ENCODE results near the gene ANKRD60. TPM values are rescaled to one million over a fixed set of nuclear protein-coding genes. Genes with fewer than 3 reads are reported as not detected.

ANKRD60 gene
- total and polyA plus RNA-seq, 2 of the 4 experiments (the other 2 are of a cell fraction) = not detected

DNA sequence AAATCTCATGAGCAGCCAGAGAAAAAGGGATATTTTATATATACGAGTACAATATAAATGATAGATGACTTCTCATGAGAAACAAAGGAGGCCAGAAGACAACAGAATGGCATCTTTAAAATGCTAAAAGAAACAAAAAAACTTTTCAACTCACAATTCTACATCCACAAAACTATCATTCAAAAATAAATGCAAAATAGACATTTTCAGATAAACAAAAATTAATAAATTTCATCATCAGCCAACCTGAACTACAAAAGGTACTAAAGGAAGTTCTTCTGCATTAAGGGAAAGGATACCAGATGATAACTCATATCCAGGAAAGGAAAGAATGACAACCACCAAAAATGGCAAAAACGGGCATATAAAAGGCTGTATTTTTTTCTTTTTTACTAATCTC lies 27.9 kb upstream of the ANKRD60 start:
- Histone ChIP-seq H3K36me3 (ENCODE audit: control insufficient read depth, insufficient read depth, low read length) (peaks cover 4% of the 10 kb centered on the region), H2AK9ac (replicated peaks; ENCODE audit: low read depth, low read length, poor library complexity) (no peak overlapping the region), H3K4me3 (ENCODE audit: insufficient read depth, low read depth, low read length) (no peak overlapping the region), H3K79me1 (ENCODE audit: low read depth in 1 of 2, low read length in 2 of 2) (peaks cover 19 to 52% of the 10 kb centered on the region in 2 experiments), H2BK5ac (ENCODE audit: low read depth, low read length, poor library complexity, severe bottlenecking) (no peak overlapping the region), H3K23ac (ENCODE audit: low read depth, low read length) (no peak overlapping the region), H4K8ac (ENCODE audit: low read depth in 2 of 2, low read length in 2 of 2) (no peak overlapping the region), H3K4me2 (ENCODE audit: low read depth, low read length) (no peak overlapping the region), H3K9me3 (ENCODE audit: control insufficient read depth, insufficient read depth, low read length) (no peaks in the 10 kb centered on the region), H2BK15ac (ENCODE audit: low read depth, low read length) (no peak overlapping the region), H3K56ac (ENCODE audit: extremely low read depth, insufficient read depth, low read length) (no peak overlapping the region), H3K9me1 (ENCODE audit: insufficient read depth, low read length) (peaks cover 16% of the 10 kb centered on the region), H3K9ac (ENCODE audit: low read depth, low read length) (no peak overlapping the region), H3K27me3 (ENCODE audit: control insufficient read depth, insufficient read depth, low read length) (no peaks in the 10 kb centered on the region), H3K18ac (ENCODE audit: low read depth, low read length) (no peak overlapping the region), H2AFZ (replicated peaks; ENCODE audit: low read length, poor library complexity) (no peak overlapping the region), H3K27ac (ENCODE audit: insufficient read depth, low read length) (no peak overlapping the region), H3K4me1 (ENCODE audit: control insufficient read depth, insufficient read depth, low read length) (no peaks in the 10 kb centered on the region; the same call in 1 of the 2 replicates), H2BK20ac (ENCODE audit: low read depth, low read length) (no peak overlapping the region), H3K14ac (replicated peaks; ENCODE audit: low read depth, low read length) (no peak overlapping the region), H4K20me1 (ENCODE audit: insufficient read depth, low read length) (no peaks in the 10 kb centered on the region; the same call in 1 of the 2 replicates), H3K4ac (ENCODE audit: low read depth, low read length) (no peak overlapping the region), H4K5ac (ENCODE audit: low read depth, low read length) (no peak overlapping the region), H2AK5ac (ENCODE audit: low read depth, low read length) (no peak overlapping the region), H2BK120ac (ENCODE audit: low read depth, low read length) (no peak overlapping the region), H4K91ac (ENCODE audit: insufficient read depth, low read depth, low read length) (no peak overlapping the region)
- WGBS, 2 experiments (ENCODE audit: extremely low coverage in 2 of 2, insufficient read length in 1 of 2) = no CpG with 5 or more reads among the region's 2 CpGs
- DNase-seq = no peak
- ATAC-seq (ENCODE audit: low read depth) = no peak
- POLR2A ChIA-PET (ENCODE audit: unreplicated experiment) = no interaction called here
- CTCF ChIA-PET = no interaction called here
- in situ Hi-C loops (cut with MboI; ENCODE audit: low sequenced_read_pairs) = no loop called here
- BruUV-seq (replicated peaks) = no TSS peak
- dilution Hi-C loops (cut with HindIII; ENCODE audit: low sequenced_read_pairs, unreplicated experiment) = no loop called here
- TF ChIP-seq NFE2L2 (IDR thresholded peaks at IDR 0.05; ENCODE audit: low read depth, low read length) = no peak
- TF ChIP-seq, protein P1, sequence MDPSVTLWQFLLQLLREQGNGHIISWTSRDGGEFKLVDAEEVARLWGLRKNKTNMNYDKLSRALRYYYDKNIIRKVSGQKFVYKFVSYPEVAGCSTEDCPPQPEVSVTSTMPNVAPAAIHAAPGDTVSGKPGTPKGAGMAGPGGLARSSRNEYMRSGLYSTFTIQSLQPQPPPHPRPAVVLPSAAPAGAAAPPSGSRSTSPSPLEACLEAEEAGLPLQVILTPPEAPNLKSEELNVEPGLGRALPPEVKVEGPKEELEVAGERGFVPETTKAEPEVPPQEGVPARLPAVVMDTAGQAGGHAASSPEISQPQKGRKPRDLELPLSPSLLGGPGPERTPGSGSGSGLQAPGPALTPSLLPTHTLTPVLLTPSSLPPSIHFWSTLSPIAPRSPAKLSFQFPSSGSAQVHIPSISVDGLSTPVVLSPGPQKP (IDR thresholded peaks at IDR 0.05; ENCODE audit: borderline replicate concordance, low read depth, low read length) = no peak
- no peak for TF ChIP-seq MAZ (IDR thresholded peaks at IDR 0.05; ENCODE audit: borderline replicate concordance, low read depth, low read length)
- TF ChIP-seq MAFK (IDR thresholded peaks at IDR 0.05; ENCODE audit: low read depth, low read length) = no peak
- TF ChIP-seq, protein P2, sequence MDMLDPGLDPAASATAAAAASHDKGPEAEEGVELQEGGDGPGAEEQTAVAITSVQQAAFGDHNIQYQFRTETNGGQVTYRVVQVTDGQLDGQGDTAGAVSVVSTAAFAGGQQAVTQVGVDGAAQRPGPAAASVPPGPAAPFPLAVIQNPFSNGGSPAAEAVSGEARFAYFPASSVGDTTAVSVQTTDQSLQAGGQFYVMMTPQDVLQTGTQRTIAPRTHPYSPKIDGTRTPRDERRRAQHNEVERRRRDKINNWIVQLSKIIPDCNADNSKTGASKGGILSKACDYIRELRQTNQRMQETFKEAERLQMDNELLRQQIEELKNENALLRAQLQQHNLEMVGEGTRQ (IDR thresholded peaks at IDR 0.05; ENCODE audit: low read depth, low read length) = no peak
- no peak for TF ChIP-seq MXI1 (IDR thresholded peaks at IDR 0.05; ENCODE audit: borderline replicate concordance, low read depth, low read length)
- no peak for TF ChIP-seq RCOR1 (IDR thresholded peaks at IDR 0.05; ENCODE audit: insufficient replicate concordance, low read length)
- no peak for TF ChIP-seq RAD21 (IDR thresholded peaks at IDR 0.05; ENCODE audit: low read length)
- no peak for TF ChIP-seq RFX5 (IDR thresholded peaks at IDR 0.05; ENCODE audit: low read depth, low read length)
- TF ChIP-seq SMC3 (IDR thresholded peaks at IDR 0.05; ENCODE audit: low read depth, low read length) = no peak
- no peak for TF ChIP-seq CHD1 (IDR thresholded peaks at IDR 0.05; ENCODE audit: low read depth, low read length)
- no peak for TF ChIP-seq POLR2A (IDR thresholded peaks at IDR 0.05; ENCODE audit: low read depth, low read length)
- no peak for TF ChIP-seq FOS (IDR thresholded peaks at IDR 0.05; ENCODE audit: low read depth, low read length)
- TF ChIP-seq BHLHE40 (IDR thresholded peaks at IDR 0.05; ENCODE audit: low read depth, low read length) = no peak
- TF ChIP-seq, protein P3, sequence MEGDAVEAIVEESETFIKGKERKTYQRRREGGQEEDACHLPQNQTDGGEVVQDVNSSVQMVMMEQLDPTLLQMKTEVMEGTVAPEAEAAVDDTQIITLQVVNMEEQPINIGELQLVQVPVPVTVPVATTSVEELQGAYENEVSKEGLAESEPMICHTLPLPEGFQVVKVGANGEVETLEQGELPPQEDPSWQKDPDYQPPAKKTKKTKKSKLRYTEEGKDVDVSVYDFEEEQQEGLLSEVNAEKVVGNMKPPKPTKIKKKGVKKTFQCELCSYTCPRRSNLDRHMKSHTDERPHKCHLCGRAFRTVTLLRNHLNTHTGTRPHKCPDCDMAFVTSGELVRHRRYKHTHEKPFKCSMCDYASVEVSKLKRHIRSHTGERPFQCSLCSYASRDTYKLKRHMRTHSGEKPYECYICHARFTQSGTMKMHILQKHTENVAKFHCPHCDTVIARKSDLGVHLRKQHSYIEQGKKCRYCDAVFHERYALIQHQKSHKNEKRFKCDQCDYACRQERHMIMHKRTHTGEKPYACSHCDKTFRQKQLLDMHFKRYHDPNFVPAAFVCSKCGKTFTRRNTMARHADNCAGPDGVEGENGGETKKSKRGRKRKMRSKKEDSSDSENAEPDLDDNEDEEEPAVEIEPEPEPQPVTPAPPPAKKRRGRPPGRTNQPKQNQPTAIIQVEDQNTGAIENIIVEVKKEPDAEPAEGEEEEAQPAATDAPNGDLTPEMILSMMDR (conservative IDR thresholded peaks at IDR 0.05; ENCODE audit: low read depth, low read length) = no peak
- no peak for TF ChIP-seq CEBPB (IDR thresholded peaks at IDR 0.05; ENCODE audit: low read depth, low read length)
- intact Hi-C loops (cut with micrococcal nuclease) = loop anchor here (5.0 kb wide), 1 partner anchor 36 kb away; no protein-coding TSS in a partner anchor

Measured in IMR-90 (cell line).